Astrocyte of the cerebellum (primary cell): ENCODE measurements around the gene TMEM223.
A peak's percentile ranks its signal among the peaks of the same experiment; 100 is the strongest.
"Not testable (repeated sequence)": the region's sequence is repeated elsewhere in the genome, so short reads cannot be mapped to it uniquely, and the experiment has no call there.

Experiments used
- DNase-seq: peaks from one replicate; pipeline ENCODE4 v3.0.0-alpha.2; 2011; ENCODE audit warnings: low read depth
- H3K4me3 ChIP-seq: 2 replicates; pipeline ENCODE4 v1.5.1; 2011; ENCODE audit warnings: mild to moderate bottlenecking, low read depth, low read length, moderate library complexity
- in situ Hi-C: cut with HindIII; loops from 2 replicates; pipeline ENCODE4 v1.10.0; 2017; ENCODE audit warnings: low sequenced_read_pairs
- TF ChIP-seq, protein P1 (sequence below): IDR thresholded peaks from 2 replicates; pipeline ENCODE4 v1.5.1; 2012; ENCODE audit warnings: low read length, low read depth, moderate library complexity, mild to moderate bottlenecking; ENCODE audit errors: missing control alignments

TMEM223 gene

GRCh38 chr11:62752994-62753735, 38.6 kb downstream of the TMEM223 start:
- in situ Hi-C loops, result no loop called here
- H3K4me3 ChIP-seq, result peak overlapping the region; percentile 74
- TF ChIP-seq, protein P1, sequence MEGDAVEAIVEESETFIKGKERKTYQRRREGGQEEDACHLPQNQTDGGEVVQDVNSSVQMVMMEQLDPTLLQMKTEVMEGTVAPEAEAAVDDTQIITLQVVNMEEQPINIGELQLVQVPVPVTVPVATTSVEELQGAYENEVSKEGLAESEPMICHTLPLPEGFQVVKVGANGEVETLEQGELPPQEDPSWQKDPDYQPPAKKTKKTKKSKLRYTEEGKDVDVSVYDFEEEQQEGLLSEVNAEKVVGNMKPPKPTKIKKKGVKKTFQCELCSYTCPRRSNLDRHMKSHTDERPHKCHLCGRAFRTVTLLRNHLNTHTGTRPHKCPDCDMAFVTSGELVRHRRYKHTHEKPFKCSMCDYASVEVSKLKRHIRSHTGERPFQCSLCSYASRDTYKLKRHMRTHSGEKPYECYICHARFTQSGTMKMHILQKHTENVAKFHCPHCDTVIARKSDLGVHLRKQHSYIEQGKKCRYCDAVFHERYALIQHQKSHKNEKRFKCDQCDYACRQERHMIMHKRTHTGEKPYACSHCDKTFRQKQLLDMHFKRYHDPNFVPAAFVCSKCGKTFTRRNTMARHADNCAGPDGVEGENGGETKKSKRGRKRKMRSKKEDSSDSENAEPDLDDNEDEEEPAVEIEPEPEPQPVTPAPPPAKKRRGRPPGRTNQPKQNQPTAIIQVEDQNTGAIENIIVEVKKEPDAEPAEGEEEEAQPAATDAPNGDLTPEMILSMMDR, result no peak
- no peak for DNase-seq

- in situ Hi-C loops, result no loop called here
- TF ChIP-seq, protein P1, result no peak
- no peak for DNase-seq
- H3K4me3 ChIP-seq, result no peak overlapping the region
These were observed 39.5 kb downstream of the TMEM223 start for GRCh38 chr11:62752177-62752785.

DNA sequence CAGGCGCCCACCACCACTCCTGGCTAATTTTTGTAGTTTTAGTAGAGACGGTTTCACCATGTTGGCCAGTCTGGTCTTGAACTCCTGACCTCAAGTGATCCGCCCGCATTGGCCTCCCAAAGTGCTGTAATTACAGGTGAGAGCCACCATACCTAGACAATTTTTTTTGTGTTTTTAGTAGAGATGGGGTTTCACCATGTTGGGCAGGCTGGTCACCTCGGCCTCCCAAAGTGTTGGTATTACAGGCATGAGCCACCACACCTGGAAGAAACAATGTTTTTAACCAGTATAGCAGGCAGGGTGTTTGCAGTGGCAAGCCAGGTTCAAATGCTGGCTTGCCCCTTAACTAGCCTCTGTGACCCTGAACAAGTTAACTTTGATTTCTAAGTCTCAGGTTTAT, 41.9 kb downstream of the TMEM223 start:
- H3K4me3 ChIP-seq, DNase-seq, in situ Hi-C loops: not testable (repeated sequence)

DNA sequence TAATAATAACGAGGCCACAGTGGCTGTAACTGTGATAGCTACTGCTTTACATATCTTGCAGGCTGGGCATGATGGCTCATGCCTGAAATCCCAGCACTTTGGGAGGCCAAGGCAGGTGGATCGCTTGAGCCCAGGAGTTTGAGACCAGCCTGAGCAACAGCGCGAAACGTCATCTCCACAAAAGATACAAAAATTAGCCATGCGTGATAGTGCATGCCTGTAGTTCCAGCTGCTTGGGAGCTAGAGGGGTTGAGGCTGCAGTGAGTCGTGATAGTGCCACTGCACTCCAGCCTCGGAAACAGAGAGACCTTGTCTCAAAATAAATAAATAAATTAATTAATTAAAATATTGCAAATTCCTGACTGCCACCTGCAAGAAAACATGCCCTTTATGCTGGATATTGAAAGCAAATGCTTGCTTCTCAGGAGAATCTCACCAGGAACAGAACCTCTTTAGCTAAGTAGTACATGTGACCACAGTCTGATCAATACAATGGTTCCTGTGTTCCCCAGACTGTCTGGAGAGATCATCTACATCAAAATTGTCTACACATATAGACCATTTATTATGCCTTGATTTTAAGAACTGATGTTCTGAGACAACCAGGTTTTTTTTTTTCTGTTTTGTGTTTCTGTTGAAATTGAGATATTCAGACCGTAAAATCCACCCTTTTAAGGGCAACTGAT, 44.2 kb downstream of the TMEM223 start:
- in situ Hi-C loops, result no loop called here
- no peak overlapping the region for H3K4me3 ChIP-seq
- no peak for DNase-seq
- TF ChIP-seq, protein P1, result no peak
